Motor neuron (in vitro differentiated cells): ENCODE measurements around the gene CHMP6. TPM values are rescaled to one million over a fixed set of nuclear protein-coding genes. Genes with fewer than 3 reads are reported as not detected.

Experiments
- ATAC-seq, 8 experiments: fragments of 200-7000 bp; cut with Tn5 transposase; replicated peaks in 6 of 8; 2 replicates each; pipeline ENCODE4 v1.8.0; 2021; ENCODE audit warnings: mild to moderate bottlenecking in 8 of 8, moderate library complexity in 8 of 8
- H3K27ac ChIP-seq, 2 donors: fragments of 250-450 bp; sonication (Bioruptor Pico); 2 replicates each; pipeline ENCODE4 v1.9.0; 2021; ENCODE audit warnings: antibody characterized with exemption in 2 of 2, mild to moderate bottlenecking in 2 of 2, moderate library complexity in 1 of 2
- H3K4me1 ChIP-seq, 2 donors: fragments of 250-450 bp; sonication (Bioruptor Pico); replicated peaks in 1 of 2; 2 replicates each; pipeline ENCODE4 v1.6.1; 2021; ENCODE audit warnings: antibody characterized with exemption in 2 of 2, mild to moderate bottlenecking in 2 of 2, moderate library complexity in 1 of 2
- H3K4me3 ChIP-seq, 5 donors: fragments of 250-450 bp; sonication (Bioruptor Pico); 2 replicates each; pipeline ENCODE4 v1.9.0; 2021; ENCODE audit warnings: antibody characterized with exemption in 5 of 5, mild to moderate bottlenecking in 5 of 5, moderate library complexity in 4 of 5
- WGBS, 10 experiments: fragments of 450-650 bp; shearing (Covaris generic); methylation state at CpG; one replicate each; pipeline ENCODE4 v1.0.0; 2022; 5-methylcytosine and 5-hydroxymethylcytosine counted together
- in situ Hi-C, 9 experiments: fragments of 400-800 bp; cut with MboI; loops; one replicate each; pipeline ENCODE4 v1.15.0; 2021; ENCODE audit warnings: low sequenced_read_pairs in 9 of 9, low pct_unique_long_range_greater_than_20kb in 2 of 9; ENCODE audit not compliant: unreplicated experiment in 9 of 9
- total RNA-seq, 8 experiments: library from RNA; unstranded; fragments of 300-600 nt; gene quantifications; 2 replicates each; pipeline versions ENCODE4 v1.2.3 to v1.2.4, GENCODE V29; 2022

The CHMP6 gene
- total RNA-seq, 8 experiments from 2014 or later, result 13.1 to 27.2 (median 21.7) TPM

DNA sequence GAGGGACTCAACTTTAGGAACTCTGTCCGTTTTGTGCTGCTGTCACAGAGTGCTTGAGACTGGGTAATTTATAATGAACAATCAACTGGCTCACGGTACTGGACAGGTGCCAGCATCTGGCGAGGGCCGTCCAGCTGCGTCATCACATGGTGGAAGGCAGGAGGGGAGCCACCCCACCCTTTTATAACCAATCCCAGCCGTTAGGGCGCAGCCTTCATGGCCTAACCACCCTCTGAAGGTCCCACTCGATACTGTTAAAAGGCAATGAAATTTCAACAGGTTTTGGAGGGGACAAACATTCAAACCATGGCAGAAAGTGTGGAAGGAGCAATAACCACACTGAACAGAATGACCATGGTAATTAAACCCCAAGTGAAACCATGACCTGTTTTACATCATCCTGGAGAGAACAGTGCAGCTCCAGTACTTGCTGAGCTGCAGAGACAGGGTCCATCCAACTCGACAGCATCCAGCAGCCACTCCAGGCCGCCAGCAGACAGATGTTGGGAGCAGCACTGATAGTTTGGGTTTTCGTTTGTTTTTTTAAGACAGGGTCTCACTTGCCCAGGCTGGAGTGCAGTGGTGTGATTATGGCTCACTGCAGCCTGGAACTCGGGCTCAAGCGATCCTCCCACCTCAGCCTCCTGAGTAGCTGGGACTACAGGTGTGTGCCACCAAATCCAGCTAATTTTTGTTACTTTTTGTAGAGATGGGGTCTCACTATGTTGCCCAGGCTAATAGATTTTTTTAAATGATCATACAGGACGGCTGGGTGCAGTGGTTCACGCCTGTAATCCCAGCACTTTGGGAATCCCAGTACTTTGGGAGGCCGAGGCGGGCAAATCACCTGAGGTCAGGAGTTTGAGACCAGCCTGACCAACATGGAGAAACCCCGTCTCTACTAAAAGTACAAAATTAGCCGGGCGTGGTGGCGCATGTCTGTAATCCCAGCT is 11.0 kb downstream of the CHMP6 start:
- WGBS, 10 experiments, result 0 to 100% (median 52%) methylated on average over 1 to 12 of the region's 21 CpGs
- H3K27ac ChIP-seq, result peak overlapping the region in 1 of 2 donors; percentile 84
- peaks cover 5 to 25% of the 10 kb centered on the region in 2 donors for H3K4me1 ChIP-seq
- ATAC-seq, result peak in 4 of 8 experiments; percentile 32 to 67 (median 56)
- H3K4me3 ChIP-seq, result no peak overlapping the region
- in situ Hi-C loops, result loop anchor here in 2 of 9 experiments (25.0 kb wide), 2 partner anchors 110 to 235 kb away; partner anchors contain the start of genes NDUFAF8 (in 1 of the 2) and TEPSIN (in 1 of the 2)

DNA sequence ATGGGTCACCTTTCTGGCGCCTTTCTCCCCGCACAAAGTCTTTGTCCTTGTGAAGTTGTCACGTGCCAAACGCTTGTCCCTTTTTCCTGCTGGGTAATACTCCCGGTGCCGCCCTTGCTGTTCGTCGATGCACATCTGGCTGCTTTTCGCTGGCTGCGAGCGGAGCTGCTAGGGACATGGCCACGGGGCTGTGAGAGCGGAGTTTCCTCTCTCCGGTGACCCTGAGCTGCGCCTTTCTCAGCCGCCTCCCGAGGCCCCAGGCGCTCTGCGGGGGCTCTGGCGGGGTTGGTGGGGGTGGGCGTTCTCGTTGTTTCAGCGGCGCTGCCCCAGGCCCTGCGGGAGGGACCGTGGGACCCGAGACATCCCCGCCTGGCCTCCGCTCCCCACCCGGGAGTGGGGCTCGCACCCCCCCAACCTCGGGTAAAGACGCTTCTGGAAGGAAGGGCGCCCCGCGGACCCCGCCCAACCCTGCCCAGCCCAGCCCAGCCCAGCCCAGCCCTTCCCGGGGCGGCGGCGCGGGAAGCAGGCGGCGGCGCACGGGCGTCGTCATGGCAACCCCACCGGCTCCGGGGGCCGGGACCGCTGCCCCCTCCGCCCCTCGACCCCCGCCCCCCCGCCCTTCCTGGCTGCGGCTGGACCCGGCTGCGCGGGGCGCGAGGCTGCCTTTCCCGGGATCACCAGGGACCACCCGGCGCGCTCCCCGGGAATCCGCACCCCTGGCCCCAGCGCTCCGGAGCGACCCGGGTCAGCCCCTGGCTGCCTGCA is 12.3 kb downstream of the CHMP6 start:
- peak; percentile 31 to 87 (median 78) for ATAC-seq
- 0 to 20% (median 13%) methylated on average over 2 to 4 of the region's 72 CpGs; no CpG with 5 or more reads in 4 of the 10 experiments for WGBS, 10 experiments

DNA sequence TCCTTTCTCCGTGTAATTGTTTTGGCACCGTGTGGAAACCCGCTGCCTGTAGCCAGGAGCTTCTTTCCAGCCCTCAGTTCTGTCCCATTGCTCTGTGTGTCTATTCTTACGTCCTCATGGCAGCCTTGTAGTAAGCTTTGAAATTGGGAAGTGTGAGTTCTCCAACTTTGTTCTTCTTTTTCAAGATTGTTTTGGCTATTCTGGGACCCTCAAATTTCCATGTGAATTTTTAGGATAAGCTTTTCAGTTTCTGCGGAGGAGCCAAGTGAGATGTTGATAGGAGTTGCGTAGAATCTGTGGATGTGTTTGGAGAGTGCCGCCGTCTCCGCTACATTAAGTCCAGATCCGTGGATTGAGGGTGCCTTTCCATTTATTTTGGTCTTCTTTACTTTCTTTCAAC is 15.2 kb downstream of the CHMP6 start:
- peaks cover 5 to 24% of the 10 kb centered on the region in 2 donors for H3K4me1 ChIP-seq
- no peak overlapping the region for H3K4me3 ChIP-seq
- WGBS, 10 experiments, result 42 to 94% (median 67%) methylated on average over 6 to 9 of the region's 10 CpGs; no CpG with 5 or more reads in 1 of the 10 experiments
- ATAC-seq, result no peak
- no peak overlapping the region for H3K27ac ChIP-seq
- in situ Hi-C loops, result loop anchor here in 2 of 9 experiments (25.0 kb wide), 2 partner anchors 105 to 230 kb away; partner anchors contain the start of genes NDUFAF8 (in 1 of the 2) and TEPSIN (in 1 of the 2)

More for the DNA sequence above, 12.3 kb downstream of the CHMP6 start:
- H3K4me1 ChIP-seq, result peaks cover 5 to 25% of the 10 kb centered on the region in 2 donors
- peak overlapping the region in 1 of 2 donors; percentile 84 for H3K27ac ChIP-seq
- in situ Hi-C loops, result loop anchor here in 2 of 9 experiments (25.0 kb wide), 2 partner anchors 108 to 233 kb away; partner anchors contain the start of genes NDUFAF8 (in 1 of the 2) and TEPSIN (in 1 of the 2)
- H3K4me3 ChIP-seq, result peak overlapping the region; percentile 32 to 49 (median 38)

DNA sequence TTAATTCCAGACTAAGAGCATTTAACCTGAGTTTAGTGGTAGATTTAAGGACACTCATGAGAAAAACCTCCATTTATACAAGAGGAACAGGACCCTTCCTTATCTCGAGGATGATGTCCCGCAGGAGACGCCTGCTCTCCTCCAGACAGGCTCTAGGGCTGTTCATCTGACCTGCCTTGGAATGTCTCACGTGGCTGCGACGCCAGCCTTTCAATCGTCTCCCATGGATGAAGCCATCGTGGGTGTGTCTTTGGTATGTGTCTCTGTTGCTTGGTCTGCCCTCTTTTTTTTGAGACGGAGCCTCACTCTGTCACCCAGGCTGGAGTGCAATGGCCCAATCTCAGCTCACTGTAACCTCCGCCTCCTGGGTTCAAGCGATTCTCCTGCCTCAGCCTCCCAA is 16.5 kb downstream of the CHMP6 start:
- Histone ChIP-seq H3K27ac (no peak overlapping the region), H3K4me1 (peaks cover 5 to 13% of the 10 kb centered on the region in 2 donors), H3K4me3 (no peak overlapping the region)
- ATAC-seq, result no peak
- 20 to 90% (median 69%) methylated on average over 2 to 6 of the region's 11 CpGs; no CpG with 5 or more reads in 4 of the 10 experiments for WGBS, 10 experiments
- in situ Hi-C loops, result loop anchor here in 2 of 9 experiments (25.0 kb wide), 2 partner anchors 104 to 229 kb away; partner anchors contain the start of genes NDUFAF8 (in 1 of the 2) and TEPSIN (in 1 of the 2)

DNA sequence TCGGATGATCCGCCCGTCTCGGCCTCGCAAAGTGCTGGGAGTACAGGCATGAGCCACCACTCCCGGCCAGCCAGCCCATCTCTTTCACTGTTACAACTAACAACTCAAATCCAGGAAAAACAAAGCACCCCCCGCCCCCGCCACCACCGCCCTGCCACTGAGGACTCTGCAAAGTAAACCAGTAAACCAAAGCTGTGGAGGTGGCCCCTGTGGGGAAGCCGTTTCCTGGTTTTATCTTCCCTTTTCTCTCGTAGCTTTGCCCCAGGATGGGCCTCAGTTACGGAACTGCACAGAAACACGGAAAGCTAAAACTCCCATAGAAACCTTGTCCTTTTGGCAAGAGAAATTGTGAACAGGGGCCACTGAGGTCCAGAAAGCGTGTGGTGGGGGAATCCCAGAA is 17.5 kb downstream of the CHMP6 start:
- in situ Hi-C loops, result loop anchor here in 2 of 9 experiments (25.0 kb wide), 2 partner anchors 103 to 228 kb away; partner anchors contain the start of genes NDUFAF8 (in 1 of the 2) and TEPSIN (in 1 of the 2)
- 20 to 90% (median 74%) methylated on average over 1 to 12 of the region's 14 CpGs; no CpG with 5 or more reads in 4 of the 10 experiments for WGBS, 10 experiments
- ATAC-seq, result no peak
- H3K4me3 ChIP-seq, result no peak overlapping the region
- H3K4me1 ChIP-seq, result peaks cover 0 to 5% of the 10 kb centered on the region in 2 donors
- no peak overlapping the region for H3K27ac ChIP-seq

DNA sequence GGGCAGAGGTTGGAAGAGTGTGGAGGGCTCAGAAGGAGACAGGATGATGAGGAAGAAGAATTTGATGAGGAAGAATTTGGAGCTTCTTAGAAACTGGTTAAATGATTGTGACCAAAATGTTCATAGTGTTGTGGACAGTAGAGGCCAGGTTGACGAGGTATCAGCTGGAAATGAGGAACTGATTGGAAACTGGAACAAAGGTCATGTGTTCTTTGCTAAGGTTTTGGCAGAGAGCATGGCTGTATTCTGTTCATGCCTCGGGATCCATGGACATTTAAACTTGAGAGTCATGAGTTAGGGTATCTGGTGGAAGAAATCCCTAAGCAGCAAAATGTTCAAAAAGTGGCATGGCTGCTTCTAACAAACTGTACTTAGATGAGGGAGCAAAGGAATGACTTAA is 19.3 kb downstream of the CHMP6 start:
- ATAC-seq, result no peak
- Histone ChIP-seq H3K4me3 (no peak overlapping the region), H3K4me1 (no peaks in the 10 kb centered on the region), H3K27ac (no peak overlapping the region)
- in situ Hi-C loops, result loop anchor here in 2 of 9 experiments (25.0 kb wide), 2 partner anchors 101 to 226 kb away; partner anchors contain the start of genes NDUFAF8 (in 1 of the 2) and TEPSIN (in 1 of the 2)
- 40 to 95% (median 60%) methylated on average over 1 to 2 of the region's 2 CpGs; no CpG with 5 or more reads in 3 of the 10 experiments for WGBS, 10 experiments

DNA sequence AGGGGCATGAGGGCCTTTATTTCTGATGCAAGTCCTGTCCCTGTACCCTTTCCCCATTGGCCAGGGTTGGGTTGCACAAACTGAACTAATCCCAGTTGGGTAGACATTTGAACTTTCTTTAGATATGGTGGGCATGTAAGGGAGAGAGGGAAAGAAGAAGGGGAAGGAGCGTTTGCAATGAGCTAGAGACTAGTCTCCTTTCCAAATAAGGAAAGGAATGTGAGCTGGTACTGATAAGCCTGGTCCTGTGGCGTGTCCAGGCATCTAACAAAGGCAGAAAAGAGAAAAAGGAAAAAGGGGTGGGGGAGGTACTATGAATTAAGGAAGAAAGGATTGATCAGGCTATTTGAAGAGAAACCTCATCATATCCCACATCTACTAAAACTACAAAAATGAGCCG is 20.3 kb downstream of the CHMP6 start:
- Histone ChIP-seq H3K4me3 (no peak overlapping the region), H3K4me1 (no peaks in the 10 kb centered on the region), H3K27ac (no peak overlapping the region)
- 0 to 100% (median 60%) methylated on average over 1 to 3 of the region's 3 CpGs; no CpG with 5 or more reads in 1 of the 10 experiments for WGBS, 10 experiments
- in situ Hi-C loops, result loop anchor here in 2 of 9 experiments (25.0 kb wide), 2 partner anchors 100 to 225 kb away; partner anchors contain the start of genes NDUFAF8 (in 1 of the 2) and TEPSIN (in 1 of the 2)
- no peak for ATAC-seq

DNA sequence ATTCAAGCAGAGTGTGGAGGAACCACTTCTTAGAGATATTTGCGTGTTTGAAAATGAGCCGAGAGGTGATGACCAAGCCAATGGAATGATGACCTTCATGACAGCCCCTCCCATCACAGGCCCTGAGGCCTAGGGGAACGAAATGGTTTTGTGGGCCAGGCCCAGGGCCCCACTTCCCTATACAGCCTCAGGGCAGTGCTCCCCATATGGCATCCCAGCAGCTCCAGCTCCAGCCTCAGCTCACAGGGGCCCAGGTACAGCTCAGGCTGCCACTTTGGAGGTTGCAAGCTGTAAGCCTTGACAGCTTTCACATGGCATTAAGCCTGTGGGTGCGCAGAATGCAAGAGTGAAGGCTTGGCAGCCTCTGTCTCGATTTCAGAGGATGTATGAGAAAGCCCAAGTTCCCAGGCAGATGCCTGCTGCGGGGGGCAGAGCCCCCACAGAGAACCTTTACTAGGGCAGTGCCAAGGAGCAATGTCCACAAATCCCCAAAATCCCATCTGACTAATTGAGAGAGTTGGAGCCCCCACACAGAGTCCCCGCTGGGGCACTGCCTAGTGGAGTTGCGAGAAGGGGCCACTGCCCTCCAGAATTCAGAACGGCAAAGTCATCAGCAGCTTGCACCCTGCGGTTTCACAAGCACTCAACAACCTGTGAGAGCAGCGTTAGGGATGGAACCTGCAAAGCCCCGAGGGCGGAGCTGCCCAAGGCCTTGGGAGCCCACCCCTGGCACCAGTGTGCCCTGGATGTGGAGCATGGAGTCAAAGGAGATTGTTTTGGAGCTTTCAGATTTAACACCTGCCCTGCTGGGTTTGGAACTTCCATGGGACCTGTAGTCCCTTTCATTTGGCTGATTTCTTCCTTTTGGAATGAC is 21.2 kb downstream of the CHMP6 start:
- peaks cover 2% of the 10 kb centered on the region in 2 donors for H3K4me1 ChIP-seq
- ATAC-seq, result no peak
- in situ Hi-C loops, result loop anchor here in 2 of 9 experiments (25.0 kb wide), 2 partner anchors 99 to 224 kb away; partner anchors contain the start of genes NDUFAF8 (in 1 of the 2) and TEPSIN (in 1 of the 2)
- H3K4me3 ChIP-seq, result no peak overlapping the region
- no peak overlapping the region for H3K27ac ChIP-seq
- 0 to 100% (median 83%) methylated on average over 1 to 6 of the region's 13 CpGs; no CpG with 5 or more reads in 3 of the 10 experiments for WGBS, 10 experiments

DNA sequence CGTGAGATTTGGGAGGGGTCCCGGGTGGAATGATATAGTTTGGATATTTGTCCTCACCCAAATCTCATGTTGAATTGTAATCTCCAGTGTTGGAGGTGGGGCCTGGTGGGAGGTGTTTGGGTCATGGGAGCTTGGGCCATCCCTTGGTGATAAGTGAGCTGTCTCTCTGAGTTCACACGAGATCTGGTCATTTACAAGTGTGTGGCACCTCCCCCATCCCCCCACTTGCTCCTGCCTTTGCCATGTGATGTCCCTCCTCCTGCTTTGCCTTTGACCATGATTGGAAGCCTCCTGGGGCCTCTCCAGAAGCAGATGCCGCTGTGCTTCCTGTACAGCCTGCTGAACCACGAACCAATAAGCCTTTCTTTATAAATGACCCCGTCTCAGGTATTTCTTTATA is 22.0 kb downstream of the CHMP6 start:
- 33 to 100% (median 73%) methylated on average over 1 to 6 of the region's 6 CpGs; no CpG with 5 or more reads in 4 of the 10 experiments for WGBS, 10 experiments
- Histone ChIP-seq H3K4me1 (peaks cover 10% of the 10 kb centered on the region in 2 donors), H3K27ac (no peak overlapping the region), H3K4me3 (no peak overlapping the region)
- in situ Hi-C loops, result loop anchor here in 2 of 9 experiments (25.0 kb wide), 2 partner anchors 99 to 224 kb away; partner anchors contain the start of genes NDUFAF8 (in 1 of the 2) and TEPSIN (in 1 of the 2)
- ATAC-seq, result no peak

DNA sequence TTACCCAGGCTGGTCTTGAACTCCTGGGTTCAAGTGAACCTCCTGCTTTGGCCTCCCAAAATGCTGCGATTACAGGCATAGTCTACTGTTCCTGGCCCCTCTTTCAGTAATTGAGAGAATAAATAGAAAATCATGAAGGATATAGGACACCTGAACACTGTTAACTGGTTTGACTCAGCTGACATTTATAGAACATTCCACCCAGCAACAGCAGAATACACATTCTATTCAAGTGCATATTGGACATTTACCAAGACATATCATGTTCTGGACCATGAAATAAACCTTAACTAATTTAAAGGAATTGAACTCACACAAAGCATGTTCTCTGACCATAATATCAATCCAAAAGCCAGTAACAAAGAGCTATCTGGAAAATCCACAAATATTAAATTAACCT is 23.5 kb downstream of the CHMP6 start:
- WGBS, 10 experiments, result 83 to 100% (median 100%) methylated on average over 1 of the region's 1 CpG; no CpG with 5 or more reads in 7 of the 10 experiments
- no peak overlapping the region for H3K4me3 ChIP-seq
- in situ Hi-C loops, result loop anchor here in 2 of 9 experiments (25.0 kb wide), 2 partner anchors 97 to 222 kb away; partner anchors contain the start of genes NDUFAF8 (in 1 of the 2) and TEPSIN (in 1 of the 2)
- peak in 3 of 8 experiments; percentile 29 to 60 (median 57) for ATAC-seq
- H3K27ac ChIP-seq, result no peak overlapping the region
- H3K4me1 ChIP-seq, result peaks cover 10 to 11% of the 10 kb centered on the region in 2 donors

DNA sequence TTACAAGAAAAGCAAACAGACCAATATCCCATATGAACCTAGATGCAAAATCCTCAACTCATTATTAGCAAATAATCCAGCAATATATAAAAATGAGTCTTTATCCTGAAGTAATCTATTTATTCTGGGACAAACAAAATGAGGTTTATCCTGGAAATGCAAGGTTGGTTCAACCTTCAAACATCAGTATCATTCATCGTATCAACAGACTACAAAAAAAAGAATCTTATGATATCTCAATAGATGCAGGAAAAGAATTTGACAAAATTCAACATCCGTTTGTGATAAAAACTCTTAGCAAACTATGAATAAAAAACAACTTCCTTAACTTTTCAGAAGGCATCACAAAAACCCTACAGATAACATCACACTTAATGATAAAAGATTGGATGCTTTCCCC is 24.9 kb downstream of the CHMP6 start:
- in situ Hi-C loops, result loop anchor here in 2 of 9 experiments (25.0 kb wide), 2 partner anchors 96 to 221 kb away; partner anchors contain the start of genes NDUFAF8 (in 1 of the 2) and TEPSIN (in 1 of the 2)
- peaks cover 10 to 11% of the 10 kb centered on the region in 2 donors for H3K4me1 ChIP-seq
- no peak overlapping the region for H3K4me3 ChIP-seq
- H3K27ac ChIP-seq, result no peak overlapping the region
- WGBS, 10 experiments, result 51 to 100% (median 96%) methylated on average over 1 to 2 of the region's 2 CpGs
- ATAC-seq, result no peak
